HepG2 (cell line): Measurements from ENCODE around the gene NVL. TPM values are rescaled to one million over a fixed set of nuclear protein-coding genes. Genes with fewer than 3 reads are reported as not detected.

Experiments
- ATAC-seq: fragments of 200-7000 bp; cut with Tn5 transposase; 3 replicates; pipeline ENCODE4 v1.9.1; 2020; ENCODE audit warnings: mild to moderate bottlenecking, moderate library complexity
- BruUV-seq: library from RNA; stranded (reverse); fragments of 400-500 nt; replicated peaks from 2 replicates; lab custom pipeline; 2021; lab: Mats Ljungman, UMichigan
- CTCF ChIA-PET: fragments of 300-600 bp; formaldehyde crosslinking; extraction: SDS; loops from one replicate; lab custom pipeline; 2021; ENCODE audit warnings: low total read pairs, inconsistent platforms, low intra/inter-chr PET ratio; lab: Yijun Ruan, JAX
- POLR2A ChIA-PET: fragments of 350-600 bp; sonication (Branson Sonifier 250); formaldehyde crosslinking; loops from one replicate; lab custom pipeline; 2020; ENCODE audit warnings: antibody characterized with exemption, inconsistent platforms; lab: Yijun Ruan, JAX
- DNase-seq: peaks from one replicate; pipeline ENCODE4 v3.0.0-alpha.2; 2015; ENCODE audit warnings: low spot score
- FAIRE-seq: peaks from 3 replicates; lab custom pipeline; 2011; peaks lifted over from hg19 to GRCh38; lab: Jason Lieb, UNC
- H2AFZ ChIP-seq: one replicate; pipeline ENCODE4 v1.6.1; 2011; ENCODE audit warnings: low read length, inconsistent platforms
- H3K27ac ChIP-seq: fragments of 300-600 bp; 3 replicates; pipeline ENCODE4 v1.8.0; 2011; ENCODE audit warnings: mixed run types, mild to moderate bottlenecking, mixed read lengths, low read length, inconsistent platforms; ENCODE audit not compliant: insufficient read depth; ENCODE audit errors: extremely low read length
- H3K27me3 ChIP-seq, 2 experiments: fragments of 200-600 bp in 1 of 2; 2 replicates in 1 of 2; 3 replicates in 1 of 2; pipeline versions ENCODE4 v1.6.0 to v1.8.0; 2011; ENCODE audit warnings: low read length in 2 of 2, mild to moderate bottlenecking in 2 of 2, moderate library complexity in 2 of 2, inconsistent platforms in 1 of 2; ENCODE audit not compliant: insufficient read depth in 2 of 2, control insufficient read depth in 1 of 2
- H3K36me3 ChIP-seq, 2 experiments: fragments of 200-600 bp in 1 of 2; replicated peaks in 1 of 2; 2 replicates in 1 of 2; 3 replicates in 1 of 2; pipeline versions ENCODE4 v1.5.1 to v1.8.0; 2011; ENCODE audit warnings: low read length in 2 of 2, inconsistent platforms in 1 of 2; ENCODE audit not compliant: insufficient read depth in 2 of 2, control insufficient read depth in 1 of 2
- H3K4me1 ChIP-seq: 2 replicates; pipeline ENCODE4 v1.5.1; 2012; ENCODE audit warnings: low read length, inconsistent platforms; ENCODE audit not compliant: insufficient read depth
- H3K4me2 ChIP-seq: 2 replicates; pipeline ENCODE4 v1.6.0; 2011; ENCODE audit warnings: low read depth, low read length, inconsistent platforms
- H3K4me3 ChIP-seq, 3 experiments: fragments of 200-600 bp in 1 of 3; sonication (generic), shearing (Covaris generic) in 1 of 3; replicated peaks in 1 of 3; 2 replicates each; pipeline ENCODE4 v1.5.1; 2011 to 2016; ENCODE audit warnings: low read length in 3 of 3, inconsistent platforms in 2 of 3, low read depth in 2 of 3, mild to moderate bottlenecking in 2 of 3, control low read depth in 1 of 3, mixed read lengths in 1 of 3; ENCODE audit not compliant: insufficient read depth in 1 of 3
- H3K79me2 ChIP-seq: one replicate; pipeline ENCODE4 v1.6.1; 2011; ENCODE audit warnings: low read length, inconsistent platforms; ENCODE audit not compliant: insufficient read depth
- H3K9ac ChIP-seq: 2 replicates; pipeline ENCODE4 v1.6.0; 2011; ENCODE audit warnings: mild to moderate bottlenecking, low read depth, low read length, inconsistent platforms; ENCODE audit not compliant: insufficient read depth
- H3K9me3 ChIP-seq: 2 replicates; pipeline ENCODE4 v1.5.1; 2012; ENCODE audit warnings: mild to moderate bottlenecking, low read length
- H4K20me1 ChIP-seq: 2 replicates; pipeline ENCODE4 v1.6.0; 2011; ENCODE audit warnings: inconsistent platforms, mild to moderate bottlenecking, low read length, moderate library complexity; ENCODE audit not compliant: insufficient read depth
- NR2F1 ChIP-seq, 2 experiments: fragments of 450-650 bp in 1 of 2; formaldehyde crosslinking in 1 of 2; IDR thresholded peaks; 2 replicates each; pipeline versions ENCODE4 v1.5.0 to v1.6.1; 2016 to 2020; ENCODE audit warnings: mild to moderate bottlenecking in 1 of 2, missing compliant biosample characterization in 1 of 2, missing genetic modification reagents in 1 of 2, moderate library complexity in 1 of 2
- THAP11 ChIP-seq: IDR thresholded peaks from 2 replicates; pipeline ENCODE4 v1.6.1; 2016; ENCODE audit warnings: missing biosample characterization, missing genetic modification reagents
- TOPORS ChIP-seq: sonication (generic); formaldehyde crosslinking; IDR thresholded peaks from 2 replicates; pipeline ENCODE4 v1.8.0; 2023; ENCODE audit warnings: mild to moderate bottlenecking, missing genetic modification reagents
- ZNF296 ChIP-seq: sonication (generic); formaldehyde crosslinking; conservative IDR thresholded peaks from 2 replicates; pipeline ENCODE4 v1.5.0; 2020; ENCODE audit warnings: mild to moderate bottlenecking, missing genetic modification reagents
- ZNF816 ChIP-seq: sonication (generic); formaldehyde crosslinking; IDR thresholded peaks from 2 replicates; pipeline ENCODE4 v1.8.0; 2022; ENCODE audit warnings: missing genetic modification reagents, mild to moderate bottlenecking, borderline replicate concordance
- ZNF891 ChIP-seq: sonication (generic); formaldehyde crosslinking; IDR thresholded peaks from 2 replicates; pipeline ENCODE4 v1.5.0; 2020; ENCODE audit warnings: mild to moderate bottlenecking, missing genetic modification reagents
- whole genome bisulfite sequencing: methylation state at CpG from one replicate; pipeline ENCODE4 v1.1.6; 2017; ENCODE audit warnings: low lambda C conversion rate; 5-methylcytosine and 5-hydroxymethylcytosine counted together
- in situ Hi-C: cut with HindIII; loops from 2 replicates; pipeline ENCODE4 v1.10.0; 2017; ENCODE audit warnings: low pct_unique_long_range_greater_than_20kb; ENCODE audit not compliant: extremely low pct_ligation_motif_present
- intact Hi-C: fragments of 100-400 bp; cut with micrococcal nuclease; formaldehyde crosslinking; loops from one replicate; pipeline ENCODE4 v1.10.0; 2022; ENCODE audit not compliant: unreplicated experiment
- polyA plus RNA-seq, 8 experiments: library from polyadenylated mRNA; depleted of rRNA in 3 of 8; stranded (reverse) in 7 of 8; unstranded in 1 of 8; fragments of >200 nt; fragmentation: Illumina TruSeq in 4 of 8; extraction: Trizol in 4 of 8; gene quantifications; 2 replicates each; pipeline versions ENCODE4 v1.2.1 to v1.2.3, GENCODE V29; 2011 to 2016; ENCODE audit warnings: low read depth in 4 of 8, missing spikeins in 1 of 8, mixed read lengths in 1 of 8; ENCODE audit not compliant: insufficient read depth in 1 of 8
- total RNA-seq, 5 experiments: library from RNA; depleted of rRNA; stranded (reverse); fragments of >200 nt; fragmentation: Illumina TruSeq; extraction: Trizol; gene quantifications; 2 replicates each; pipeline ENCODE4 v1.2.3, GENCODE V29; 2016; ENCODE audit warnings: low read depth in 1 of 5
- TF ChIP-seq, protein P1 (sequence below): sonication (generic); formaldehyde crosslinking; conservative IDR thresholded peaks from 2 replicates; pipeline ENCODE4 v1.8.0; 2022; ENCODE audit warnings: low read depth, missing genetic modification reagents
- TF ChIP-seq, protein P2 (sequence below): sonication (generic); formaldehyde crosslinking; IDR thresholded peaks from 2 replicates; pipeline ENCODE4 v1.4.0; 2020; ENCODE audit warnings: mild to moderate bottlenecking, missing genetic modification reagents

NVL gene
- total and polyA plus RNA-seq, 2 of the 13 experiments (the other 11 are each of a cell fraction or from before 2014, with no cell fraction given): 8.3 to 21.0 TPM

DNA sequence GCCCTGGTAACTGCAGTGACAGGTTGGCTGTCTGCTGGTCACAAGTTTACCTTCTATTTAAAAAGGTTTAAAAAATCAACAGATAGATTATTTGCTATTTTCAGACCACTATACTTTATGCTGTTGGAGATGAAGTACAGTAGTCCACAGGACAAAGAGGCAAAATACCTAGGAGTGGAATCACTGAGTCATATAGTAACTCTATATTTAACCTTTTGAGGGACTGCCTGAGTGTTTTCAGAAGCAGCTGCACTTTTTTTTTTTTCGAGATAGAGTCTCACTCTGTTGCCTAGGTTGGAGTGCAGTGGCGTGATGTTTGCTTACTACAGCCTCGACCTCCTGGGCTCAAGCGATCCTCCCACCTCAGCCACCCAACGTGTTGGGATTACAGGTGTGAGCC, 38.4 kb upstream of the NVL start:
- FAIRE-seq: no peak
- no peaks in the 10 kb centered on the region for H3K9me3 ChIP-seq
- CTCF ChIA-PET: no interaction called here
- no peaks in the 10 kb centered on the region for H4K20me1 ChIP-seq
- POLR2A ChIA-PET: no interaction called here
- H3K27me3 ChIP-seq: no peaks in the 10 kb centered on the region
- H3K4me2 ChIP-seq: no peak overlapping the region
- no peak overlapping the region for H3K4me3 ChIP-seq
- no peak overlapping the region for H3K9ac ChIP-seq
- in situ Hi-C loops: no loop called here
- peaks cover 10 to 49% of the 10 kb centered on the region in 2 experiments for H3K36me3 ChIP-seq
- no peak overlapping the region for H2AFZ ChIP-seq
- H3K27ac ChIP-seq: no peak overlapping the region
- H3K4me1 ChIP-seq: no peaks in the 10 kb centered on the region
- intact Hi-C loops: no loop called here
- WGBS: 100% methylated on average over 5 of the region's 5 CpGs
- ATAC-seq: no peak
- no TSS peak for BruUV-seq
- no peak for DNase-seq
- peaks cover 6% of the 10 kb centered on the region for H3K79me2 ChIP-seq
- TF ChIP-seq ZNF296 (CRISPR knock-in tag) (no peak), ZNF891 (CRISPR knock-in tag) (no peak), THAP11 (no peak), TOPORS (no peak), NR2F1 (CRISPR knock-in tag; IDR thresholded peaks at IDR 0.05) (no peak), ZNF816 (CRISPR knock-in tag) (no peak)
- TF ChIP-seq, protein P1, sequence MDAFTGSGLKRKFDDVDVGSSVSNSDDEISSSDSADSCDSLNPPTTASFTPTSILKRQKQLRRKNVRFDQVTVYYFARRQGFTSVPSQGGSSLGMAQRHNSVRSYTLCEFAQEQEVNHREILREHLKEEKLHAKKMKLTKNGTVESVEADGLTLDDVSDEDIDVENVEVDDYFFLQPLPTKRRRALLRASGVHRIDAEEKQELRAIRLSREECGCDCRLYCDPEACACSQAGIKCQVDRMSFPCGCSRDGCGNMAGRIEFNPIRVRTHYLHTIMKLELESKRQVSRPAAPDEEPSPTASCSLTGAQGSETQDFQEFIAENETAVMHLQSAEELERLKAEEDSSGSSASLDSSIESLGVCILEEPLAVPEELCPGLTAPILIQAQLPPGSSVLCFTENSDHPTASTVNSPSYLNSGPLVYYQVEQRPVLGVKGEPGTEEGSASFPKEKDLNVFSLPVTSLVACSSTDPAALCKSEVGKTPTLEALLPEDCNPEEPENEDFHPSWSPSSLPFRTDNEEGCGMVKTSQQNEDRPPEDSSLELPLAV (CRISPR knock-in tag): no peak
- TF ChIP-seq, protein P2, sequence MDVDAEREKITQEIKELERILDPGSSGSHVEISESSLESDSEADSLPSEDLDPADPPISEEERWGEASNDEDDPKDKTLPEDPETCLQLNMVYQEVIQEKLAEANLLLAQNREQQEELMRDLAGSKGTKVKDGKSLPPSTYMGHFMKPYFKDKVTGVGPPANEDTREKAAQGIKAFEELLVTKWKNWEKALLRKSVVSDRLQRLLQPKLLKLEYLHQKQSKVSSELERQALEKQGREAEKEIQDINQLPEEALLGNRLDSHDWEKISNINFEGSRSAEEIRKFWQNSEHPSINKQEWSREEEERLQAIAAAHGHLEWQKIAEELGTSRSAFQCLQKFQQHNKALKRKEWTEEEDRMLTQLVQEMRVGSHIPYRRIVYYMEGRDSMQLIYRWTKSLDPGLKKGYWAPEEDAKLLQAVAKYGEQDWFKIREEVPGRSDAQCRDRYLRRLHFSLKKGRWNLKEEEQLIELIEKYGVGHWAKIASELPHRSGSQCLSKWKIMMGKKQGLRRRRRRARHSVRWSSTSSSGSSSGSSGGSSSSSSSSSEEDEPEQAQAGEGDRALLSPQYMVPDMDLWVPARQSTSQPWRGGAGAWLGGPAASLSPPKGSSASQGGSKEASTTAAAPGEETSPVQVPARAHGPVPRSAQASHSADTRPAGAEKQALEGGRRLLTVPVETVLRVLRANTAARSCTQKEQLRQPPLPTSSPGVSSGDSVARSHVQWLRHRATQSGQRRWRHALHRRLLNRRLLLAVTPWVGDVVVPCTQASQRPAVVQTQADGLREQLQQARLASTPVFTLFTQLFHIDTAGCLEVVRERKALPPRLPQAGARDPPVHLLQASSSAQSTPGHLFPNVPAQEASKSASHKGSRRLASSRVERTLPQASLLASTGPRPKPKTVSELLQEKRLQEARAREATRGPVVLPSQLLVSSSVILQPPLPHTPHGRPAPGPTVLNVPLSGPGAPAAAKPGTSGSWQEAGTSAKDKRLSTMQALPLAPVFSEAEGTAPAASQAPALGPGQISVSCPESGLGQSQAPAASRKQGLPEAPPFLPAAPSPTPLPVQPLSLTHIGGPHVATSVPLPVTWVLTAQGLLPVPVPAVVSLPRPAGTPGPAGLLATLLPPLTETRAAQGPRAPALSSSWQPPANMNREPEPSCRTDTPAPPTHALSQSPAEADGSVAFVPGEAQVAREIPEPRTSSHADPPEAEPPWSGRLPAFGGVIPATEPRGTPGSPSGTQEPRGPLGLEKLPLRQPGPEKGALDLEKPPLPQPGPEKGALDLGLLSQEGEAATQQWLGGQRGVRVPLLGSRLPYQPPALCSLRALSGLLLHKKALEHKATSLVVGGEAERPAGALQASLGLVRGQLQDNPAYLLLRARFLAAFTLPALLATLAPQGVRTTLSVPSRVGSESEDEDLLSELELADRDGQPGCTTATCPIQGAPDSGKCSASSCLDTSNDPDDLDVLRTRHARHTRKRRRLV (CRISPR knock-in tag): no peak
